ENCODE measurements around the gene ARHGAP8.

DNA sequence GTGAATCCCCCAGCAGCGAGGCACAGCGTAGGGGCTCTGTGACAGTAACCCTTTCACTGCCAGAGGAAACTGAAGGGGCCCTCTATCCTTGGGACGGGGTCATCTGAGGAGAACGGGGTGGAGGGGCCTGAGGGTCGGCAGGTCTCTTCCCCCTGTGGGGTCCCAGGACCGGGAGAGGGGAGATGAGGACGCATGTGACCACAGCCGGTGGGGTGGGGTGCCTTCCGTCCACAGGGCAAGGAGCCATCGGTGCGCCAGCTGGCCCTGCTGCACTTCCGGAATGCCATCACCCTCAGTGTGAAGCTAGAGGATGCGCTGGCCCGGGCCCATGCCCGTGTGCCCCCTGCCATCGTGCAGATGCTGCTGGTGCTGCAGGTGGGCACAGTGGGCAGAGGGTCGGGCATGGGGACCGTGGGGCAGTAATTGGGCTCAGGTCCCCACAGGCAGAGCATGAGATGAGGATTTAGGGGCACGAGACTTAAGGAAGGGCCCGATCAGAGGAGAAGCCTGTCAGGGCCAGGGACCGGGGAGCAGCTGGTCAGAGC lies 20.3 kb upstream of the ARHGAP8 start:
- TF ChIP-seq, protein P1, sequence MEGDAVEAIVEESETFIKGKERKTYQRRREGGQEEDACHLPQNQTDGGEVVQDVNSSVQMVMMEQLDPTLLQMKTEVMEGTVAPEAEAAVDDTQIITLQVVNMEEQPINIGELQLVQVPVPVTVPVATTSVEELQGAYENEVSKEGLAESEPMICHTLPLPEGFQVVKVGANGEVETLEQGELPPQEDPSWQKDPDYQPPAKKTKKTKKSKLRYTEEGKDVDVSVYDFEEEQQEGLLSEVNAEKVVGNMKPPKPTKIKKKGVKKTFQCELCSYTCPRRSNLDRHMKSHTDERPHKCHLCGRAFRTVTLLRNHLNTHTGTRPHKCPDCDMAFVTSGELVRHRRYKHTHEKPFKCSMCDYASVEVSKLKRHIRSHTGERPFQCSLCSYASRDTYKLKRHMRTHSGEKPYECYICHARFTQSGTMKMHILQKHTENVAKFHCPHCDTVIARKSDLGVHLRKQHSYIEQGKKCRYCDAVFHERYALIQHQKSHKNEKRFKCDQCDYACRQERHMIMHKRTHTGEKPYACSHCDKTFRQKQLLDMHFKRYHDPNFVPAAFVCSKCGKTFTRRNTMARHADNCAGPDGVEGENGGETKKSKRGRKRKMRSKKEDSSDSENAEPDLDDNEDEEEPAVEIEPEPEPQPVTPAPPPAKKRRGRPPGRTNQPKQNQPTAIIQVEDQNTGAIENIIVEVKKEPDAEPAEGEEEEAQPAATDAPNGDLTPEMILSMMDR (IDR thresholded peaks at IDR 0.05; ENCODE audit: extremely low read depth in 1 of 2, insufficient read depth in 1 of 2, low read depth in 1 of 2, low read length in 2 of 2): no peak
- no peak for TF ChIP-seq POLR2A (IDR thresholded peaks at IDR 0.05; ENCODE audit: low read depth, low read length)
- no peak for TF ChIP-seq JUN (IDR thresholded peaks at IDR 0.05; ENCODE audit: borderline replicate concordance, insufficient read depth, insufficient read length, low read depth)
- TF ChIP-seq MYC (IDR thresholded peaks at IDR 0.05; ENCODE audit: low read depth, low read length): no peak
- no peak for TF ChIP-seq EZH2 (IDR thresholded peaks at IDR 0.05; ENCODE audit: borderline replicate concordance, low read depth, low read length, severe bottlenecking)
- no peak for TF ChIP-seq FOS (IDR thresholded peaks at IDR 0.05; ENCODE audit: borderline replicate concordance, insufficient read depth, low read length)
- no peak for TF ChIP-seq GATA2 (IDR thresholded peaks at IDR 0.05; ENCODE audit: insufficient read depth, insufficient read length, low read depth, low read length)
- TF ChIP-seq, protein P2, sequence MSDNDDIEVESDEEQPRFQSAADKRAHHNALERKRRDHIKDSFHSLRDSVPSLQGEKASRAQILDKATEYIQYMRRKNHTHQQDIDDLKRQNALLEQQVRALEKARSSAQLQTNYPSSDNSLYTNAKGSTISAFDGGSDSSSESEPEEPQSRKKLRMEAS (IDR thresholded peaks at IDR 0.05; ENCODE audit: insufficient read depth, insufficient read length): no peak
- TF ChIP-seq POLR2AphosphoS5 (IDR thresholded peaks at IDR 0.05; ENCODE audit: insufficient read depth, low read depth, low read length): no peak
